ENCODE results near the gene TSEN54. TPM values are rescaled to one million over a fixed set of nuclear protein-coding genes. Genes with fewer than 3 reads are reported as not detected.

Gene TSEN54
- total RNA-seq, 1 donor from 2014 or later: 24.0 TPM

DNA sequence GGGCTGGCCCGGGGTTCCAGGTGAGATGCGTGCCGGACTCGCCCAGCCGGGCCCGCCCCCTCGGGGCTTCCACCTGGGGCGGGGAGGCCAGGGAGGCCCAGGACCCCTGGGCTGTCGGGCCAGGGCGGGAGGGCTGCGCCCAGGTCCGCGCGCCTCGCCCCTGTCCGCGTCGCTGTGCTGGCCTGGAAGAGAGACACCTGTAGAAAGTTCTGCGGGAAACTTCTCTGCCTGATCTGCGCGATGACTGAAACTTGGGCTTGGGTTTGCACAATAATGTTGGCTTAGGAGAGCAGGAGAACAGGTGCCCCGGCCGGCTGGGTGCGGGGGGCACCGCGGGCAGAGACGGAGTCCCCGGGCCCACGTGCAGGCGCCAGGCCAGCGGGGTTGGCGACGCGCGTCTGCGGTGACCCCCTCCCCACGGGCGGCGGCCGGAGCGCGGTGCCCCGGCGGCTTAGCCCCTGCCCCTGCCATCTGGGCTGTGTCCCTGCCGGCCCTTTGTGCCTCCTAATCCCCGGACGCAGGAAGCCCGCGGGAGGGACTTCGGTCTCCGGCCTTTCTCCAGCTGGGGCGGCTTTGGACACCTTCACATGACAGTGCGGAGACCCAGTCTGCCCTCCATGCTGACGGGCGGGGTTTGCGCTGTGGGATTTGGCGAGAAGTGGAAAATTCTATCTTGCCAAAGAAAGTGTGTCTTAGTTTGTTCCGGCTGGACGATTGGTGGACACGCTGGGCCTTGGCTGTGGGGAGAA, 9.7 kb downstream of the TSEN54 start:
- DNase-seq (ENCODE audit: low read depth): no peak
- H3K4me3 ChIP-seq (ENCODE audit: low read depth, low read length): peak overlapping the region; percentile 80
- TF ChIP-seq, protein P1, sequence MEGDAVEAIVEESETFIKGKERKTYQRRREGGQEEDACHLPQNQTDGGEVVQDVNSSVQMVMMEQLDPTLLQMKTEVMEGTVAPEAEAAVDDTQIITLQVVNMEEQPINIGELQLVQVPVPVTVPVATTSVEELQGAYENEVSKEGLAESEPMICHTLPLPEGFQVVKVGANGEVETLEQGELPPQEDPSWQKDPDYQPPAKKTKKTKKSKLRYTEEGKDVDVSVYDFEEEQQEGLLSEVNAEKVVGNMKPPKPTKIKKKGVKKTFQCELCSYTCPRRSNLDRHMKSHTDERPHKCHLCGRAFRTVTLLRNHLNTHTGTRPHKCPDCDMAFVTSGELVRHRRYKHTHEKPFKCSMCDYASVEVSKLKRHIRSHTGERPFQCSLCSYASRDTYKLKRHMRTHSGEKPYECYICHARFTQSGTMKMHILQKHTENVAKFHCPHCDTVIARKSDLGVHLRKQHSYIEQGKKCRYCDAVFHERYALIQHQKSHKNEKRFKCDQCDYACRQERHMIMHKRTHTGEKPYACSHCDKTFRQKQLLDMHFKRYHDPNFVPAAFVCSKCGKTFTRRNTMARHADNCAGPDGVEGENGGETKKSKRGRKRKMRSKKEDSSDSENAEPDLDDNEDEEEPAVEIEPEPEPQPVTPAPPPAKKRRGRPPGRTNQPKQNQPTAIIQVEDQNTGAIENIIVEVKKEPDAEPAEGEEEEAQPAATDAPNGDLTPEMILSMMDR (conservative IDR thresholded peaks at IDR 0.05; ENCODE audit: low read depth, low read length): no peak

DNA sequence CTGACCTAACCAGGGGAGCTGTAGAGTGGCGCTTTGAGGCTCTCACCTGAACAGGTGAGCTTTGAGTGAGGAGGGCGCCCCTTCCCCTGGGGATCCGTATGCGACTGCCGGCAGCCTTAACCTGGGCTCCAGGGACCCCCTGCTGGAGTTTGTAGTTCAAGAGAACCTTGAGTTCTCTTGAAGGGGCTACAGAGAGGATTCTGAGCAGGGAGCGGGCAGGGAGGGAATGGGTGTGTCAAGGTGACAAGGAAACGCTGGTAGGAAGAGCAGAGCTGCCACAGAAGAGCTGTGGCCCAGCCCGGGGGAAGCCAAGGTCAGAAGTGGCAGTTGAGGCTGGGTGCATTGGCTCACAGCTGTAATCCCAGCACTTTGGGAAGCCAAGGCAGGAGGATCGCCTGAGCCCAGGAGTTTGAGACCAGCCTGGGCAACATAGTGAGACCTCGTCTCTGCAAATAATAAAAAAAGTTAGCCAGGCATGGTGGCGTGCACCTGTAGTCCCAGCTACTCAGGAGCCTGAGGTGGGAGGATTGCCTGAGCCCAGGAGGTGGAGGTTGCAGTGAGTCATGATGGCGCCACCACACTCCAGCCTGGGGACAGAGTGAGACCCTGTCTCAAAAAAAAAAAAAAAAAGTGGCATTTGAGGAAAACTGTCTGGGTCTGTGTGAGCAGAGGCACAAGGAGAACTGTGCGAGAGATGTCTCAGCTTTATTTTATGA, 10.4 kb downstream of the TSEN54 start:
- no peak for DNase-seq (ENCODE audit: low read depth)
- peak overlapping the region; percentile 80 for H3K4me3 ChIP-seq (ENCODE audit: low read depth, low read length)
- TF ChIP-seq, protein P1 (conservative IDR thresholded peaks at IDR 0.05; ENCODE audit: low read depth, low read length): no peak

DNA sequence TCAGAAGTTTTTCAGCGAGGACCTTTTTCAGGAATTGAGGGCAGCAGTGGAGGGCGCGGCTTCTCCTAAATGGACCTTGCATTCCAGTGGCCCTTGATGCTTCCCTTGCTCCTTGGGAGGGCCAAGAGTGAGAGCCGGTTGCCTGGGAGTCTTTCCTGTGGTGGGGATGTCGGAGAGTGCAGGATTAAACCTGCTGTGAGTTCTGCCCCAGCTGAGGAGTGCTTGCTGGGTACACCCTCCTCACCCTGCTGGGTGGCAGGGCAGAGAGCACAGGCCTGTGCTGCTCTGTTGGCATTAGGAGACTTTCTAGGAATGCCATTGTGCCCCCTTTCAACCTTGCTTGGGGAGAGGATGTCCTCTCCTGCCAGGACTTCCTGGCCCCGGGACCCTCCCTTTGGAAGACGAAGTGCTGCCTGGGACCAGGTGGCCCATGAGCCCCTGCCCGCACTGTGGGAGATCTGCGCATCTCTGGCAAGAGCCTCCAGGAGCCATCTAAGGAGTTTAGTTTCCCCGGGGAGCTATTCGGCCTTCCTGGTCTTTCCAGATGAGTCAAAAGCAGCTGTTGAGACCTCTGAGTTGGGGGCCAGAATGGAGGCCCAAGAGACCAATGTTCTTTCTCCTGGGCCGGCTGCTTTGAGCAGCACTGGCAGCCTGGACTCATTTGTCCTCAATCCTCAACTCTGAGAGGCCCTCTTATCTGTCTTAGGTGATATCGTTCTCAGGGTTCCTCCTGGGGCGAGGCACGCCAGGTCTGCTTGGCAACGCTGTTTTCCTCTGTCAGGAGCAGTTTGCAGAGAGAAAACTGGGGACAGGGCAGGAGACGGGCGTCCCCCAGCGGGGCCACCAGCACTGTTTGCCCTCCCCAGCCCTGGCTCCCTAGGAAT, 14.8 kb downstream of the TSEN54 start:
- TF ChIP-seq, protein P1 (conservative IDR thresholded peaks at IDR 0.05; ENCODE audit: low read depth, low read length): no peak
- no peak overlapping the region for H3K4me3 ChIP-seq (ENCODE audit: low read depth, low read length)
- no peak for DNase-seq (ENCODE audit: low read depth)

DNA sequence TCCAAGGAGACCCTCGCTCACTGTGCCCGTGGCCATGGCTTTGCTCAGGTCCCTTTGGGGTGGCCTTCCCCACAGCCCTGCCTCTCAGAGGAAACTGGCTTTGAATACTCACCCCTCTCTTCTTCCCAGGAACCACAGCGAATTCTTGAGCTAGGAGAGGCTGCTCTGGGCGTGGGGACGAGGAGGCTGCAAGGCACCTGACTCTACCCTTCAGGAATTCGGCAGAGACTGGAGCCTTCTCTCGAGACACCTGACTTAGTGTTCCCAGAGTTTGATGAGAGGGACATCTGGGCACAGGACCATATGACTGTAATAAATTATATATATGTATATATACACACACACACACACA, 15.4 kb downstream of the TSEN54 start:
- TF ChIP-seq, protein P1 (conservative IDR thresholded peaks at IDR 0.05; ENCODE audit: low read depth, low read length): no peak
- no peak overlapping the region for H3K4me3 ChIP-seq (ENCODE audit: low read depth, low read length)
- DNase-seq (ENCODE audit: low read depth): no peak

DNA sequence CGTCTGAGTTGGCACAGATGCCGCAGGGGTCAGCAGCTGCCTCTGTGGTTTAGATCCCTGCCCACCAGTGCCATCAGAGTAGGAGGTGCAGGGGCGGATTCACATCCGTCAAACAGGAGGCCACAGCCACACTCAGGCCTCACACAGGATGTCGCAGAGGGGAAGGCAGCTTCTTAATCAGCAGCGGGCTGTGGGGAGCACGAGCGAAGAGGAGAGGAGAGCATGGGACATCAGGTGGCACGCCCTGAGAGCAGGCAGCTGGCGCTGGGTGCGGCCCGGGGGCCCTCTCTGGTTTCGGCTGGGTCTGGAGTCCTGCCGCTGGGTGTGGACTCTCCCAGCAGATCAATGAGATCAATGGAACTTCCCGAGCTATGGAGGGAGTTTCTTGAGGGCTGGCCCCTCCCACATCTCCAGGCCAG, 18.8 kb downstream of the TSEN54 start:
- TF ChIP-seq, protein P1 (conservative IDR thresholded peaks at IDR 0.05; ENCODE audit: low read depth, low read length): no peak
- DNase-seq (ENCODE audit: low read depth): no peak
- no peak overlapping the region for H3K4me3 ChIP-seq (ENCODE audit: low read depth, low read length)

DNA sequence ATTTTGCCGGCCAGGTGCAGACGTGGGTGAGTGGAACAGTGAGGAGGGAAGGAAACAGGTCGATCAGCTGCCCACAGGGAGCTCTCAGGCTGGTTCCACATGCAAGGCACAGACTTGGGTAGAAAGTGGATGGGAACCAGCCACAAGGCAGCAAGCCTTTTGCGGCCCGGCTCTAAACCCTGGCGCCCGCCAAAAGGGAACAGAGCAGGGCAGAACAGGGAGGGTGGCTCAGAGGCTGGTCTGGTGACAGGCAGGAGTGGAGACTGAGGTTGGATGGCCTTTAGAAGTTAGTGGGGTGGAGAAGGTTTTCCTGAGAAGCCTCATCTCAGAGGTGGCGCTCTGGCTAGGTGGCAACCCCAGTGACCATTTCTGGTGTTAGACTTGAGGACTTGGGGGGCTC, 19.5 kb downstream of the TSEN54 start:
- H3K4me3 ChIP-seq (ENCODE audit: low read depth, low read length): no peak overlapping the region
- TF ChIP-seq, protein P1 (conservative IDR thresholded peaks at IDR 0.05; ENCODE audit: low read depth, low read length): no peak
- DNase-seq (ENCODE audit: low read depth): no peak
